HFFc6 (cell line): ENCODE measurements around the gene REG1B. TPM values are rescaled to one million over a fixed set of nuclear protein-coding genes. Genes with fewer than 3 reads are reported as not detected.

Experiments used
- DNase-seq: peaks from one replicate; pipeline ENCODE4 v3.0.0-alpha.2; 2018
- H3K27ac Mint-ChIP-seq: 2 replicates; pipeline ENCODE4 v1.8.0; 2020; ENCODE audit warnings: mild to moderate bottlenecking, mixed read lengths
- H3K27me3 Mint-ChIP-seq: 2 replicates; pipeline ENCODE4 v1.8.0; 2021; ENCODE audit warnings: mild to moderate bottlenecking, moderate library complexity, mixed read lengths; ENCODE audit not compliant: insufficient read depth
- H3K36me3 Mint-ChIP-seq: 2 replicates; pipeline ENCODE4 v1.8.0; 2021; ENCODE audit warnings: low read depth, mixed read lengths
- H3K4me1 Mint-ChIP-seq: 2 replicates; pipeline ENCODE4 v1.8.0; 2020; ENCODE audit warnings: low read depth, mixed read lengths
- H3K4me3 Mint-ChIP-seq: 2 replicates; pipeline ENCODE4 v1.8.0; 2020; ENCODE audit warnings: mild to moderate bottlenecking, moderate library complexity, mixed read lengths
- H3K9me3 Mint-ChIP-seq: 2 replicates; pipeline ENCODE4 v1.8.0; 2020; ENCODE audit warnings: mild to moderate bottlenecking, mixed read lengths
- CTCF ChIP-seq: fragments of 200-600 bp; sonication (generic); IDR thresholded peaks from 2 replicates; pipeline ENCODE4 v1.5.0; 2021; ENCODE audit warnings: antibody characterized with exemption, mild to moderate bottlenecking
- total RNA-seq, 6 experiments: library from RNA; stranded (reverse); fragmentation: NEBNext Ultra II Directional; extraction: Animal tissue kit (Norgen Biotek cat#: 25700); gene quantifications; 2 replicates in 1 of 6; 3 replicates in 5 of 6; pipeline ENCODE4 v1.2.3, GENCODE V29; 2021

REG1B gene
- total RNA-seq, 6 experiments from 2014 or later, result not detected

GRCh38 chr2:79124907-79125720, 37.3 kb upstream of the REG1B start:
- peaks cover 39% of the 10 kb centered on the region for H3K9me3 Mint-ChIP-seq
- no peaks in the 10 kb centered on the region for H3K27me3 Mint-ChIP-seq
- no peak overlapping the region for H3K4me3 Mint-ChIP-seq
- H3K27ac Mint-ChIP-seq, result no peak overlapping the region
- TF ChIP-seq CTCF, result no peak
- no peak for DNase-seq
- no peaks in the 10 kb centered on the region for H3K4me1 Mint-ChIP-seq
- no peaks in the 10 kb centered on the region for H3K36me3 Mint-ChIP-seq

- no peak for TF ChIP-seq CTCF
- no peak overlapping the region for H3K27ac Mint-ChIP-seq
- H3K27me3 Mint-ChIP-seq, result no peaks in the 10 kb centered on the region
- no peak for DNase-seq
- peaks cover 38% of the 10 kb centered on the region for H3K9me3 Mint-ChIP-seq
- H3K4me1 Mint-ChIP-seq, result no peaks in the 10 kb centered on the region
- no peak overlapping the region for H3K4me3 Mint-ChIP-seq
- H3K36me3 Mint-ChIP-seq, result no peaks in the 10 kb centered on the region
Measured at GRCh38 chr2:79122676-79123075, 34.9 kb upstream of the REG1B start.

GRCh38 chr2:79120194-79120713, 32.5 kb upstream of the REG1B start, which contains the start of gene REG1A:
REG1A (plus strand) TSS chr2:79120488; CDS start chr2:79120862, 374 bp downstream.
- no peaks in the 10 kb centered on the region for H3K4me1 Mint-ChIP-seq
- no peaks in the 10 kb centered on the region for H3K27me3 Mint-ChIP-seq
- H3K36me3 Mint-ChIP-seq, result no peaks in the 10 kb centered on the region
- no peak within 1 kb of the TSS for H3K4me3 Mint-ChIP-seq
- DNase-seq, result no peak
- H3K27ac Mint-ChIP-seq, result no peak within 1 kb of the TSS
- TF ChIP-seq CTCF, result no peak
- H3K9me3 Mint-ChIP-seq, result peaks cover 45% of the 10 kb centered on the region

GRCh38 chr2:79116997-79117928, 29.5 kb upstream of the REG1B start:
- no peak for TF ChIP-seq CTCF
- Mint-ChIP-seq H3K36me3 (no peaks in the 10 kb centered on the region), H3K4me3 (no peak overlapping the region), H3K27ac (no peak overlapping the region), H3K9me3 (peaks cover 48% of the 10 kb centered on the region), H3K4me1 (no peaks in the 10 kb centered on the region), H3K27me3 (no peaks in the 10 kb centered on the region)
- DNase-seq, result no peak

GRCh38 chr2:79114797-79115494, 27.2 kb upstream of the REG1B start:
- Mint-ChIP-seq H3K4me3 (no peak overlapping the region), H3K9me3 (peaks cover 50% of the 10 kb centered on the region), H3K27ac (no peak overlapping the region), H3K27me3 (no peaks in the 10 kb centered on the region), H3K4me1 (no peaks in the 10 kb centered on the region), H3K36me3 (no peaks in the 10 kb centered on the region)
- DNase-seq, result no peak
- TF ChIP-seq CTCF, result no peak
